B cell (primary cell): ENCODE measurements around the gene KCNJ10. TPM values are rescaled to one million over a fixed set of nuclear protein-coding genes. Genes with fewer than 3 reads are reported as not detected.

Experiments
- ATAC-seq: fragments of 200-7000 bp; cut with Tn5 transposase; one replicate; pipeline ENCODE4 v1.10.0; 2021; ENCODE audit warnings: low read depth, mild to moderate bottlenecking, moderate number of reproducible peaks, moderate library complexity
- CTCF ChIA-PET: fragments of 350-600 bp; sonication (Branson Sonifier 250); formaldehyde crosslinking; loops from one replicate; lab custom pipeline; 2021; ENCODE audit warnings: antibody characterized with exemption, inconsistent platforms; lab: Charles Lee
- POLR2A ChIA-PET: fragments of 350-600 bp; sonication (Branson Sonifier 250); formaldehyde crosslinking; loops from one replicate; lab custom pipeline; 2021; ENCODE audit warnings: antibody characterized with exemption; lab: Charles Lee
- DNase-seq: peaks from one replicate; pipeline ENCODE4 v3.0.0; 2013
- H2AFZ ChIP-seq: 2 replicates; pipeline ENCODE4 v1.6.1; 2012; ENCODE audit warnings: mild to moderate bottlenecking, low read depth, low read length; ENCODE audit not compliant: insufficient read depth, poor library complexity, severe bottlenecking
- H3K27ac ChIP-seq, 2 donors: 1 replicate in 1 of 2; 2 replicates in 1 of 2; pipeline ENCODE4 v1.5.1; 2012 to 2013; ENCODE audit warnings: low read length in 2 of 2, mild to moderate bottlenecking in 2 of 2, moderate library complexity in 1 of 2
- H3K27me3 ChIP-seq, 4 experiments: fragments of 200-600 bp in 1 of 4; sonication (generic) in 1 of 4; replicated peaks in 1 of 4; 1 replicate in 2 of 4; 2 replicates in 2 of 4; pipeline versions ENCODE4 v1.6.1 to v1.7.0; 2013 to 2016; ENCODE audit warnings: low read length in 3 of 4, mild to moderate bottlenecking in 2 of 4, mixed read lengths in 1 of 4, moderate library complexity in 1 of 4; ENCODE audit not compliant: insufficient read depth in 4 of 4, control insufficient read depth in 3 of 4; ENCODE audit errors: control extremely low read depth in 1 of 4
- H3K36me3 ChIP-seq, 2 experiments: replicated peaks in 1 of 2; 1 replicate in 1 of 2; 2 replicates in 1 of 2; pipeline versions ENCODE4 v1.6.1 to v1.7.1; 2013; ENCODE audit warnings: low read length in 1 of 2; ENCODE audit not compliant: insufficient read depth in 2 of 2, control insufficient read depth in 1 of 2; ENCODE audit errors: control extremely low read depth in 1 of 2, extremely low read depth in 1 of 2
- H3K4me1 ChIP-seq, 2 donors: fragments of 200-600 bp in 1 of 2; sonication (generic) in 1 of 2; 1 replicate in 1 of 2; 2 replicates in 1 of 2; pipeline versions ENCODE4 v1.5.1 to v1.6.1; 2013 to 2017; ENCODE audit warnings: low read length in 2 of 2; ENCODE audit not compliant: control insufficient read depth in 2 of 2, insufficient read depth in 2 of 2
- H3K4me2 ChIP-seq: replicated peaks from 2 replicates; pipeline ENCODE3; 2012; ENCODE audit warnings: mild to moderate bottlenecking, low read depth, low read length; ENCODE audit not compliant: poor library complexity, severe bottlenecking
- H3K4me3 ChIP-seq, 5 experiments: fragments of 200-600 bp in 1 of 5; sonication (generic) in 1 of 5; 1 replicate in 3 of 5; 2 replicates in 2 of 5; pipeline versions ENCODE4 v1.5.1 to v1.7.0; 2011 to 2016; ENCODE audit warnings: low read length in 4 of 5, mild to moderate bottlenecking in 4 of 5, low read depth in 2 of 5, control low read depth in 1 of 5, moderate library complexity in 1 of 5; ENCODE audit not compliant: insufficient read depth in 1 of 5; ENCODE audit errors: control extremely low read depth in 1 of 5, extremely low read depth in 1 of 5
- H3K79me2 ChIP-seq: fragments of 200-600 bp; sonication (generic); one replicate; pipeline ENCODE4 v1.6.0; 2016; ENCODE audit warnings: low read length; ENCODE audit not compliant: control insufficient read depth, insufficient read depth
- H3K9ac ChIP-seq: fragments of 200-600 bp; sonication (generic); 2 replicates; pipeline ENCODE4 v1.6.1; 2017; ENCODE audit warnings: mild to moderate bottlenecking, low read length, moderate library complexity
- H3K9me3 ChIP-seq, 3 donors: one replicate each; pipeline versions ENCODE4 v1.6.1 to v1.7.1; 2013; ENCODE audit warnings: low read length in 2 of 3; ENCODE audit not compliant: control insufficient read depth in 2 of 3, insufficient read depth in 1 of 3; ENCODE audit errors: control extremely low read depth in 1 of 3
- H4K20me1 ChIP-seq: 2 replicates; pipeline ENCODE4 v1.6.0; 2012; ENCODE audit warnings: mild to moderate bottlenecking, low read length; ENCODE audit not compliant: insufficient read depth, control insufficient read depth, poor library complexity, severe bottlenecking
- H3K27ac Mint-ChIP-seq: one replicate; pipeline ENCODE4 v1.8.0; 2021; ENCODE audit warnings: mixed read lengths
- H3K27me3 Mint-ChIP-seq: one replicate; pipeline ENCODE4 v1.8.0; 2021; ENCODE audit warnings: mixed read lengths
- H3K4me1 Mint-ChIP-seq: one replicate; pipeline ENCODE4 v1.8.0; 2021; ENCODE audit warnings: mixed read lengths
- H3K4me3 Mint-ChIP-seq: one replicate; pipeline ENCODE4 v1.8.0; 2021; ENCODE audit warnings: mixed read lengths
- H3K9me3 Mint-ChIP-seq: one replicate; pipeline ENCODE4 v1.8.0; 2022; ENCODE audit warnings: mixed read lengths; ENCODE audit not compliant: insufficient read depth
- EZH2 ChIP-seq: IDR thresholded peaks from 2 replicates; pipeline ENCODE4 v1.6.1; 2012; ENCODE audit warnings: borderline replicate concordance, low read depth, mild to moderate bottlenecking, moderate library complexity, low read length; ENCODE audit not compliant: insufficient read depth, poor library complexity, severe bottlenecking
- WGBS: methylation state at CpG from one replicate; pipeline ENCODE4 v1.1.5; 2013; ENCODE audit warnings: missing lambda C conversion rate; ENCODE audit not compliant: insufficient coverage; 5-methylcytosine and 5-hydroxymethylcytosine counted together
- intact Hi-C: fragments of 100-400 bp; cut with micrococcal nuclease; formaldehyde crosslinking; loops from one replicate; pipeline ENCODE4 v1.10.0; 2022
- polyA plus RNA-seq: library from polyadenylated mRNA; depleted of rRNA; stranded (reverse); fragments of >200 nt; gene quantifications from 2 replicates; pipeline ENCODE4 v1.2.3, GENCODE V29; 2012
- total RNA-seq, 2 donors: library from RNA; stranded (reverse); fragments of 120-200 nt in 1 of 2; gene quantifications; 1 replicate in 1 of 2; 2 replicates in 1 of 2; pipeline versions ENCODE4 v1.2.3 to v1.2.4, GENCODE V29; 2013 to 2022
- TF ChIP-seq, protein P1 (sequence below): fragments of 200-600 bp; IDR thresholded peaks from one replicate; pipeline ENCODE4 v1.8.0; 2022; ENCODE audit warnings: antibody characterized with exemption, mild to moderate bottlenecking

KCNJ10 gene
- total and polyA plus RNA-seq, 2 donors (not counting 1 experiment from before 2014, with no cell fraction given) = not detected

DNA sequence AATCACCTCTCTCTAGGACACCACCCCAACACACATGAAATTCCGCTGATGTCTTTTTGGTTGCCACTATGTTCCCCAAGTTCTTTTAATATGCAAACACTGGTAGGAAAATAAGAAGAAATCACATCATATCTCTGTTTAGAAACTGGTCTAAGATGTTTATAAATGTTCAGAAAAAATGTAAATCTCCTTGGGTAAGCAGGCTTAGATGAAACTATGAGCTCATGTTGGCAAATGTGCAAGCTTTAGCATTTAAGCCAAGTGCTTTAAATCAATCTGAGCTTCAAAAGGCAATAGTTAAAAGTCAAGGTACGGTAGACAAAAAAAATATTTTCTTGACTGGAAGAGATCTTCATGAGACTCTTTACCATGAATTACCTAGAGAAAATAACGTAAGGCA is 90.7 kb downstream of the KCNJ10 start:
- POLR2A ChIA-PET = no interaction called here
- Mint-ChIP-seq H3K27me3 (peaks cover 43% of the 10 kb centered on the region), H3K27ac (no peak overlapping the region), H3K4me1 (no peaks in the 10 kb centered on the region), H3K9me3 (no peaks in the 10 kb centered on the region), H3K4me3 (no peak overlapping the region)
- H2AFZ ChIP-seq = no peak overlapping the region
- no peak overlapping the region for H3K9ac ChIP-seq
- DNase-seq (no peak), ATAC-seq (no peak)
- H3K9me3 ChIP-seq = peaks cover 0 to 3% (median 0%) of the 10 kb centered on the region in 3 donors
- no peaks in the 10 kb centered on the region for H3K36me3 ChIP-seq
- intact Hi-C loops = no loop called here
- H3K4me1 ChIP-seq = no peaks in the 10 kb centered on the region
- no peak overlapping the region for H3K4me3 ChIP-seq
- CTCF ChIA-PET = no interaction called here
- no peak overlapping the region for H3K4me2 ChIP-seq
- TF ChIP-seq, protein P1, sequence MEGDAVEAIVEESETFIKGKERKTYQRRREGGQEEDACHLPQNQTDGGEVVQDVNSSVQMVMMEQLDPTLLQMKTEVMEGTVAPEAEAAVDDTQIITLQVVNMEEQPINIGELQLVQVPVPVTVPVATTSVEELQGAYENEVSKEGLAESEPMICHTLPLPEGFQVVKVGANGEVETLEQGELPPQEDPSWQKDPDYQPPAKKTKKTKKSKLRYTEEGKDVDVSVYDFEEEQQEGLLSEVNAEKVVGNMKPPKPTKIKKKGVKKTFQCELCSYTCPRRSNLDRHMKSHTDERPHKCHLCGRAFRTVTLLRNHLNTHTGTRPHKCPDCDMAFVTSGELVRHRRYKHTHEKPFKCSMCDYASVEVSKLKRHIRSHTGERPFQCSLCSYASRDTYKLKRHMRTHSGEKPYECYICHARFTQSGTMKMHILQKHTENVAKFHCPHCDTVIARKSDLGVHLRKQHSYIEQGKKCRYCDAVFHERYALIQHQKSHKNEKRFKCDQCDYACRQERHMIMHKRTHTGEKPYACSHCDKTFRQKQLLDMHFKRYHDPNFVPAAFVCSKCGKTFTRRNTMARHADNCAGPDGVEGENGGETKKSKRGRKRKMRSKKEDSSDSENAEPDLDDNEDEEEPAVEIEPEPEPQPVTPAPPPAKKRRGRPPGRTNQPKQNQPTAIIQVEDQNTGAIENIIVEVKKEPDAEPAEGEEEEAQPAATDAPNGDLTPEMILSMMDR = no peak
- TF ChIP-seq EZH2 = no peak
- WGBS = no CpG with 5 or more reads among the region's 3 CpGs
- peaks cover 0 to 25% (median 6%) of the 10 kb centered on the region in 4 experiments for H3K27me3 ChIP-seq
- H3K79me2 ChIP-seq = no peaks in the 10 kb centered on the region
- H4K20me1 ChIP-seq = no peaks in the 10 kb centered on the region
- no peak overlapping the region for H3K27ac ChIP-seq

DNA sequence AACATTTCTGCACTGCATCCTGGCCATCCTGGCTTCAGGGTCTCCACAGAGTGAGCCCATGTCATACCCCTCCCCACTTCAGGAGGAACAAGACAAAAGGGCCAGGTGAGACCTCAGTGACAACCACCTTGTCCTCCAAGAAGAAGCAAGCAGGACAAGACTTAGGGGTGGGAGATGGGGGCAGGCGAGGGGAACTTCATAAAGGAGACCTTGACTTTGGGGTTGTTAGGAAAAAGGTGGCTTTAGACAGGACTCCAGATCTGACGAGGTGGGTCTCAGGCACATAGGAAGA is 91.9 kb downstream of the KCNJ10 start:
- no CpG with 5 or more reads among the region's 2 CpGs for WGBS

More for the DNA sequence above, 91.9 kb downstream of the KCNJ10 start:
- no peaks in the 10 kb centered on the region for H3K36me3 ChIP-seq
- peaks cover 0 to 30% (median 6%) of the 10 kb centered on the region in 4 experiments for H3K27me3 ChIP-seq
- intact Hi-C loops = no loop called here
- Mint-ChIP-seq H3K4me1 (no peaks in the 10 kb centered on the region), H3K4me3 (no peak overlapping the region), H3K27ac (no peak overlapping the region), H3K27me3 (peaks cover 37% of the 10 kb centered on the region), H3K9me3 (no peaks in the 10 kb centered on the region)
- no peaks in the 10 kb centered on the region for H3K79me2 ChIP-seq
- H3K4me1 ChIP-seq = no peaks in the 10 kb centered on the region
- ChIA-PET POLR2A (no interaction called here), CTCF (no interaction called here)
- ATAC-seq = no peak
- H4K20me1 ChIP-seq = no peaks in the 10 kb centered on the region
- no peak overlapping the region for H3K9ac ChIP-seq
- no peak overlapping the region for H2AFZ ChIP-seq
- H3K4me3 ChIP-seq = no peak overlapping the region
- H3K9me3 ChIP-seq = peaks cover 0 to 3% (median 0%) of the 10 kb centered on the region in 3 donors
- no peak overlapping the region for H3K4me2 ChIP-seq
- no peak overlapping the region for H3K27ac ChIP-seq
- no peak for DNase-seq
- TF ChIP-seq, protein P1 = no peak
- no peak for TF ChIP-seq EZH2
